ENCODE measurements around the gene KLHL12. TPM values are rescaled to one million over a fixed set of nuclear protein-coding genes. Genes with fewer than 3 reads are reported as not detected.

Gene KLHL12
- total RNA-seq, 4 donors from 2014 or later = 14.1 to 23.0 (median 21.5) TPM

DNA sequence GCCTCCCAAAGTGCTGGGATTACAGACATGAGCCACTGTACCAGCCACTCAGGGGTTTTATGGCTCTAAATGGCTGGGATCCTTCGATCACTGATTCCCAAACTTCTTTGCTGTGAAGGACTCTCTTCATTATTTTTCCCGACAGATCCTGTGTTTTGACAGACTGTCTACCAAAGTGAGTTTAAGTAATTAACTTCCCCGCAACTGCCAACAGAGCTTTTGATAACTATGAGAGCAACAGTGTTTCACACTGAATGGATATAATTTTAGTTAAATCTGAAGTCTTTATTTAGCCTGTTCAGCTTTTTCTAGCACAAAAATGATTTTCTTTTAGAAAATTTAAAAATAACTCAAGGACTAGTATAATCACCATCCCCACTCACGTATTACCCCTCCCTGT lies 25.5 kb downstream of the KLHL12 start:
- ATAC-seq = no peak
- no peaks in the 10 kb centered on the region for H3K9me3 ChIP-seq
- WGBS, 2 donors (ENCODE audit: low coverage in 1 of 2) = 87 to 88% methylated on average over 3 to 4 of the region's 4 CpGs
- no peak overlapping the region for H3K4me3 ChIP-seq
- H3K4me1 ChIP-seq = no peaks in the 10 kb centered on the region
- no peak overlapping the region for H3K27ac ChIP-seq
- H3K27me3 ChIP-seq = no peaks in the 10 kb centered on the region
- TF ChIP-seq CTCF (IDR thresholded peaks at IDR 0.05) (no peak), EP300 (IDR thresholded peaks at IDR 0.05) (no peak), POLR2A (IDR thresholded peaks at IDR 0.05) (no peak), POLR2AphosphoS5 (IDR thresholded peaks at IDR 0.05) (no peak)
- peaks cover 0 to 89% of the 10 kb centered on the region in 2 donors for H3K36me3 ChIP-seq

GRCh38 chr1:202892501-202892900 lies 34.5 kb downstream of the KLHL12 start:
- TF ChIP-seq CTCF (IDR thresholded peaks at IDR 0.05) (no peak), EP300 (IDR thresholded peaks at IDR 0.05) (no peak), POLR2AphosphoS5 (IDR thresholded peaks at IDR 0.05) (no peak), POLR2A (IDR thresholded peaks at IDR 0.05) (no peak)
- Histone ChIP-seq H3K36me3 (peaks cover 2 to 73% of the 10 kb centered on the region in 2 donors), H3K27ac (no peak overlapping the region), H3K9me3 (no peaks in the 10 kb centered on the region), H3K4me3 (no peak overlapping the region), H3K4me1 (peaks cover 0 to 15% (median 4%) of the 10 kb centered on the region in 3 donors), H3K27me3 (no peaks in the 10 kb centered on the region)
- no peak for ATAC-seq
- 92% methylated on average over 5 of the region's 7 CpGs; no CpG with 5 or more reads in 1 of the 2 donors for WGBS, 2 donors (ENCODE audit: low coverage in 1 of 2)

DNA sequence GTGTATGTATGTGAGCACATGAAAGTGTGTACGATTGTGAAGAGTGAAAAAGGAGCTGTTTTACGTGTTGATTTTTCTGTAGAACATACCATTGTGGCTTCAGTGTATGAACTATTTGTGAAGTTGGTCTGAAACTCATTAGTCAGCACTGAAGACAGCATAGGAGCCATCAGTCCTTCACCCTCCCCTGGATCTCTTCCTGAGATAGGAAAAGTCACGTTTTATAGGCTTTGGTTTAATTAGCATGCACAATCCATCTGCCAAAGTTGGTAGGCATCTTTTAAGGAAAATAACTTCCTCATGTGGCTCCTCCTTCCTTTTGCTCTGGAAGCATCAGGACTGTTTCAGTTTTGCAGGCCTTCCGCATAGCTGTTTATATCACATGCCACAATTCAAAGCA lies 36.6 kb downstream of the KLHL12 start:
- TF ChIP-seq EP300 (IDR thresholded peaks at IDR 0.05) (no peak), POLR2AphosphoS5 (IDR thresholded peaks at IDR 0.05) (no peak), POLR2A (IDR thresholded peaks at IDR 0.05) (no peak), CTCF (IDR thresholded peaks at IDR 0.05) (no peak)
- Histone ChIP-seq H3K27me3 (no peaks in the 10 kb centered on the region), H3K27ac (no peak overlapping the region), H3K4me3 (no peak overlapping the region), H3K36me3 (peaks cover 2 to 53% of the 10 kb centered on the region in 2 donors), H3K9me3 (no peaks in the 10 kb centered on the region), H3K4me1 (peaks cover 0 to 19% (median 4%) of the 10 kb centered on the region in 3 donors)
- 74 to 82% methylated on average over 4 of the region's 4 CpGs for WGBS, 2 donors (ENCODE audit: low coverage in 1 of 2)
- no peak for ATAC-seq

GRCh38 chr1:202888531-202889360 lies 38.3 kb downstream of the KLHL12 start, which contains the start of gene RABIF:
Gene RABIF, minus strand, starts transcription at chr1:202889149. Its CDS starts 51 bp downstream, at chr1:202889098.
- Histone ChIP-seq H3K27ac (peak within 1 kb of the TSS; percentile 41 to 96 (median 96)), H3K36me3 (peaks cover 0 to 36% of the 10 kb centered on the region in 2 donors), H3K4me1 (peaks cover 0 to 19% (median 4%) of the 10 kb centered on the region in 3 donors), H3K9me3 (no peaks in the 10 kb centered on the region), H3K4me3 (peak within 1 kb of the TSS; percentile 65 to 93), H3K27me3 (no peaks in the 10 kb centered on the region)
- TF ChIP-seq POLR2A (IDR thresholded peaks at IDR 0.05) (peak; percentile 74), EP300 (IDR thresholded peaks at IDR 0.05) (no peak), POLR2AphosphoS5 (IDR thresholded peaks at IDR 0.05) (peak; percentile 86), CTCF (IDR thresholded peaks at IDR 0.05) (peak in 2 of 4 experiments; percentile 2 to 35)
- ATAC-seq = peak; percentile 99
- WGBS, 2 donors (ENCODE audit: low coverage in 1 of 2) = 0% methylated on average over 12 of the region's 84 CpGs; no CpG with 5 or more reads in 1 of the 2 donors

DNA sequence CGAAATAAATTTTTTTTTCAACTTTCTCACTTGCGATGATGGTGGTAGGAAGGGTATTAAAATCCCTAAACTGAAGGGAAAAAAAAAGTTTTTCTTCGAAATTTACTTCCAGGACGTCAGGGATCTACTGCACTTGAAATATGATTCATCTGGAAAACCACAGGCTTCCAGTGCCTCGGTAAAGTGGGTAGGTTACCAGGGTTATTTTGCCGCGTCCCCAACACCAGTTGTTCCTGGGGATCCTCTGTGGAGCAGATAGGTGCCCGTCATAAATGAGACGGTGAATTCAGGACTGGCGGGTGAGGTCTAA lies 38.9 kb downstream of the KLHL12 start:
- ATAC-seq = no peak
- no peak for TF ChIP-seq CTCF (IDR thresholded peaks at IDR 0.05)
- no peak for TF ChIP-seq POLR2A (IDR thresholded peaks at IDR 0.05)
- no peaks in the 10 kb centered on the region for H3K9me3 ChIP-seq
- peak overlapping the region; percentile 41 to 96 (median 96) for H3K27ac ChIP-seq
- 1 to 7% methylated on average over 5 to 10 of the region's 10 CpGs for WGBS, 2 donors (ENCODE audit: low coverage in 1 of 2)
- H3K36me3 ChIP-seq = peaks cover 0 to 31% of the 10 kb centered on the region in 2 donors
- peak overlapping the region; percentile 65 to 93 for H3K4me3 ChIP-seq
- H3K4me1 ChIP-seq = peaks cover 0 to 19% (median 4%) of the 10 kb centered on the region in 3 donors
- H3K27me3 ChIP-seq = no peaks in the 10 kb centered on the region

Measured in gastroesophageal sphincter (tissue), 4 donors.